Hepatocyte (in vitro differentiated cells): ENCODE measurements around the gene SCLT1.

Source experiments
- EZH2 ChIP-seq: fragments of 200-600 bp; sonication (generic); IDR thresholded peaks from 2 replicates; pipeline ENCODE4 v1.6.1; 2016; ENCODE audit warnings: antibody characterized with exemption, mild to moderate bottlenecking, borderline replicate concordance
- TF ChIP-seq, protein P1 (sequence below): fragments of 200-600 bp; sonication (generic); IDR thresholded peaks from 2 replicates; pipeline ENCODE4 v1.5.1; 2016; ENCODE audit warnings: antibody characterized with exemption, mild to moderate bottlenecking; ENCODE audit not compliant: poor library complexity

DNA sequence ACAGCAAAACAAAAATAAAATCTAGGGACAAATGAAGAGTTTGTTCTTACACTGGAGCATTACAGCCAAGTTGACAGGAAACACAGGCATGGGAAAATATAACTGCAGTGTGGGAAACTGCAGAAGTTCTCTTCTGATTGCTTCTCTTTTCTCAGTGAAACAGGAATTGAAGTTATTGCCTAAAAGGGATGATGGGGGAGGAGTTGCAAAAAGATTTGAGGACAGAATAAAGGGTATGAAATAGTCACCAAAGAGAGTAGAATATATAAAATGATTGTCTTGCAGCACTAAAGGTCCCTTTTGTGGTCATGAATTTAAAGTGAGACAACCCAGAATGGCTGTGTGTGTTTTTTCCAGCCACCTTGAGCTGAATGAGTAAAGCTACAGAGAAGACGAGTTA is 180.1 kb downstream of the SCLT1 start:
- TF ChIP-seq EZH2, result no peak
- TF ChIP-seq, protein P1, sequence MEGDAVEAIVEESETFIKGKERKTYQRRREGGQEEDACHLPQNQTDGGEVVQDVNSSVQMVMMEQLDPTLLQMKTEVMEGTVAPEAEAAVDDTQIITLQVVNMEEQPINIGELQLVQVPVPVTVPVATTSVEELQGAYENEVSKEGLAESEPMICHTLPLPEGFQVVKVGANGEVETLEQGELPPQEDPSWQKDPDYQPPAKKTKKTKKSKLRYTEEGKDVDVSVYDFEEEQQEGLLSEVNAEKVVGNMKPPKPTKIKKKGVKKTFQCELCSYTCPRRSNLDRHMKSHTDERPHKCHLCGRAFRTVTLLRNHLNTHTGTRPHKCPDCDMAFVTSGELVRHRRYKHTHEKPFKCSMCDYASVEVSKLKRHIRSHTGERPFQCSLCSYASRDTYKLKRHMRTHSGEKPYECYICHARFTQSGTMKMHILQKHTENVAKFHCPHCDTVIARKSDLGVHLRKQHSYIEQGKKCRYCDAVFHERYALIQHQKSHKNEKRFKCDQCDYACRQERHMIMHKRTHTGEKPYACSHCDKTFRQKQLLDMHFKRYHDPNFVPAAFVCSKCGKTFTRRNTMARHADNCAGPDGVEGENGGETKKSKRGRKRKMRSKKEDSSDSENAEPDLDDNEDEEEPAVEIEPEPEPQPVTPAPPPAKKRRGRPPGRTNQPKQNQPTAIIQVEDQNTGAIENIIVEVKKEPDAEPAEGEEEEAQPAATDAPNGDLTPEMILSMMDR, result no peak
